Muscle of leg (tissue), 16 donors: ENCODE measurements around the gene KCTD20. TPM values are rescaled to one million over a fixed set of nuclear protein-coding genes. Genes with fewer than 3 reads are reported as not detected.
"Not testable (repeated sequence)": the region's sequence is repeated elsewhere in the genome, so short reads cannot be mapped to it uniquely, and the experiment has no call there.

Experiments used
- DNase-seq: peaks from one replicate; pipeline ENCODE4 v3.0.0; 2013
- H3K27ac ChIP-seq: one replicate; pipeline ENCODE4 v1.5.1; 2013; ENCODE audit warnings: mild to moderate bottlenecking, low read length, control low read depth
- H3K27me3 ChIP-seq: one replicate; pipeline ENCODE4 v1.6.1; 2013; ENCODE audit warnings: low read length; ENCODE audit not compliant: control insufficient read depth, insufficient read depth
- H3K36me3 ChIP-seq: one replicate; pipeline ENCODE4 v1.6.1; 2013; ENCODE audit warnings: low read length; ENCODE audit not compliant: control insufficient read depth, insufficient read depth
- H3K4me1 ChIP-seq: one replicate; pipeline ENCODE4 v1.6.1; 2013; ENCODE audit warnings: low read length; ENCODE audit not compliant: control insufficient read depth, insufficient read depth
- H3K4me3 ChIP-seq: one replicate; pipeline ENCODE4 v1.5.1; 2013; ENCODE audit warnings: low read length, control low read depth
- H3K9me3 ChIP-seq: replicated peaks from 2 replicates; pipeline ENCODE4 v1.6.1; 2013; ENCODE audit warnings: low read depth, low read length; ENCODE audit not compliant: control insufficient read depth
- WGBS: methylation state at CpG from one replicate; pipeline ENCODE4 v1.1.5; 2013; ENCODE audit warnings: missing lambda C conversion rate; ENCODE audit not compliant: insufficient coverage; 5-methylcytosine and 5-hydroxymethylcytosine counted together
- long read RNA-seq, 11 donors: transcript quantifications; one replicate each; lab custom pipeline, GENCODE V29; 2026
- polyA plus RNA-seq, 8 donors: library from polyadenylated mRNA; unstranded; fragments of 120-200 nt; gene quantifications; one replicate each; pipeline versions ENCODE4 v1.2.1 to v1.2.3, GENCODE V29; 2013; ENCODE audit warnings: inconsistent platforms in 1 of 8, low replicate concordance in 1 of 8; ENCODE audit not compliant: insufficient read length in 8 of 8, insufficient read depth in 1 of 8
- total RNA-seq: library from RNA; stranded (reverse); fragments of 120-200 nt; gene quantifications from one replicate; pipeline ENCODE4 v1.2.4, GENCODE V29; 2013

KCTD20 gene
- total RNA-seq (59.2 TPM), polyA plus RNA-seq (10 to 100 TPM; 37.4 to 63.7 (median 46.4) TPM)
- long read RNA-seq, donor 1, full-length matches to known transcripts, result 5 of 5 reads
- long read RNA-seq, donor 1, partial matches to known transcripts, result 0 of 5 reads
- long read RNA-seq, donor 1, other reads (novel, unspliced or antisense), result 0 of 5 reads
- long read RNA-seq, donor 2, full-length matches to known transcripts, result 1 of 1 reads
- long read RNA-seq, donor 2, partial matches to known transcripts, result 0 of 1 reads
- long read RNA-seq, donor 2, other reads (novel, unspliced or antisense), result 0 of 1 reads
- long read RNA-seq, donor 3, full-length matches to known transcripts, result 9 of 14 reads
- long read RNA-seq, donor 3, partial matches to known transcripts, result 0 of 14 reads
- long read RNA-seq, donor 3, other reads (novel, unspliced or antisense), result 5 of 14 reads
- long read RNA-seq, donor 4, full-length matches to known transcripts, result 7 of 7 reads
- long read RNA-seq, donor 4, partial matches to known transcripts, result 0 of 7 reads
- long read RNA-seq, donor 4, other reads (novel, unspliced or antisense), result 0 of 7 reads
- long read RNA-seq, donor 5, full-length matches to known transcripts, result 31 of 50 reads
- long read RNA-seq, donor 5, partial matches to known transcripts, result 19 of 50 reads
- long read RNA-seq, donor 5, other reads (novel, unspliced or antisense), result 0 of 50 reads
- long read RNA-seq, donor 6, full-length matches to known transcripts, result 14 of 14 reads
- long read RNA-seq, donor 6, partial matches to known transcripts, result 0 of 14 reads
- long read RNA-seq, donor 6, other reads (novel, unspliced or antisense), result 0 of 14 reads
- long read RNA-seq, donor 7, full-length matches to known transcripts, result 16 of 21 reads
- long read RNA-seq, donor 7, partial matches to known transcripts, result 5 of 21 reads
- long read RNA-seq, donor 7, other reads (novel, unspliced or antisense), result 0 of 21 reads
- long read RNA-seq, donor 8, full-length matches to known transcripts, result 7 of 7 reads
- long read RNA-seq, donor 8, partial matches to known transcripts, result 0 of 7 reads
- long read RNA-seq, donor 8, other reads (novel, unspliced or antisense), result 0 of 7 reads
- long read RNA-seq, donor 9, full-length matches to known transcripts, result 11 of 11 reads
- long read RNA-seq, donor 9, partial matches to known transcripts, result 0 of 11 reads
- long read RNA-seq, donor 9, other reads (novel, unspliced or antisense), result 0 of 11 reads
- long read RNA-seq, donor 10, full-length matches to known transcripts, result 13 of 13 reads
- long read RNA-seq, donor 10, partial matches to known transcripts, result 0 of 13 reads
- long read RNA-seq, donor 10, other reads (novel, unspliced or antisense), result 0 of 13 reads
- long read RNA-seq, donor 11, full-length matches to known transcripts, result 8 of 8 reads
- long read RNA-seq, donor 11, partial matches to known transcripts, result 0 of 8 reads
- long read RNA-seq, donor 11, other reads (novel, unspliced or antisense), result 0 of 8 reads

DNA sequence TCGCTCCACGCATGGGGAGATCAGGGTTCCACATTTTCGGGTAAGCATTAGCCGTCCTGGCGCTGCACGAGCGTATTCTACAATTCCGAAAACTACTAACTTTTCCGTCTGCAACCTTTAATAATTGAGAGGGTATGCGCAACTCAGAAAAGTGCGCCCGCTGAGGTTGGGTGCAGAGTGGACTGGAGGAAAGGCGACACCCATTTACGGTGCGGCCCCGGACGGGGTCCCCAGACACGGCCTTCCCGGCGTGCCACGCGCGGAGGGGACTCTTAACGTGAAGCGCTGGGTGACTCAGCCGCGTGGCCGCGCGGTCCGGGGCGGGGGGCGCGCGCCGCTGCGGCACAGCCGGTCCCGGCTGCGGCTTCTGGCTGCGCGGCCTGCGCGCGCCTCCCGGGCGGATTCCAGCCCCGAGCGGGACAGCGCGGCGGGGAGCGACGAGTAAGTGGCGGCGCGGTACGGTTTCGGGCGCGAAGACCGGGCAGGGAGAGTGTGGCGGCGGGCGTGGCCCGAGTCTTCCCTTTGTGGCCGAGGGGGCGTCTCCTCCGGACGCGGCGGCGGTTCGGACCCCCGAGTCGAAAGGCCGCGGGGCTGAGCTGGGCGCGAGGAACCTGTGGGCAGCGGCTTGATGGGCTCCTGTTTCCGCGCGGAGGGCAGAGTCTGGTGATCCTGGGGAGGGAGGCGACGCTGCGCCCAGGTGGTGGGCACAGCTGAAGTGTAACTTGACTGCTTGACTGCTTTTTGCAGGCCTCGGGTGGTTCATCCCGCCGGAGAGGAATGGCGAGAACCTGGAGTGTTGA lies at the start of gene KCTD20, which contains the start of gene PXT1:
Gene KCTD20 (plus strand): TSS at position 330 of the 800 bp plus-strand sequence. CDS start 27,098 bp downstream, outside the sequence.
Gene PXT1 (minus strand): TSS at position 184 of the 800 bp plus-strand sequence. CDS start 16,772 bp downstream, outside the sequence.
- WGBS, result under 1% methylated on average over 83 of the region's 91 CpGs
- Histone ChIP-seq H3K4me1 (peaks cover 17% of the 10 kb centered on the region), H3K27me3 (no peaks in the 10 kb centered on the region), H3K4me3 (peak within 1 kb of the TSS; percentile 87), H3K9me3 (no peaks in the 10 kb centered on the region), H3K27ac (peak within 1 kb of the TSS; percentile 95), H3K36me3 (no peaks in the 10 kb centered on the region)
- peak; percentile 96 for DNase-seq

- no peaks in the 10 kb centered on the region for H3K4me1 ChIP-seq
- peaks cover 6% of the 10 kb centered on the region for H3K27me3 ChIP-seq
- DNase-seq, result no peak
- no CpG with 5 or more reads among the region's 1 CpG for WGBS
- H3K27ac ChIP-seq, result no peak overlapping the region
- no peak overlapping the region for H3K4me3 ChIP-seq
- H3K9me3 ChIP-seq, result no peaks in the 10 kb centered on the region
- no peaks in the 10 kb centered on the region for H3K36me3 ChIP-seq
These were observed 42.8 kb upstream of the KCTD20 start for GRCh38 chr6:36399970-36400369.

GRCh38 chr6:36402481-36402880 lies 40.3 kb upstream of the KCTD20 start:
- no peak for DNase-seq
- no peak overlapping the region for H3K4me3 ChIP-seq
- H3K4me1 ChIP-seq, result no peaks in the 10 kb centered on the region
- no peaks in the 10 kb centered on the region for H3K36me3 ChIP-seq
- WGBS, result 42% methylated on average over 2 of the region's 3 CpGs
- peaks cover 4% of the 10 kb centered on the region for H3K27me3 ChIP-seq
- no peak overlapping the region for H3K27ac ChIP-seq
- no peaks in the 10 kb centered on the region for H3K9me3 ChIP-seq

- no peak for DNase-seq
- Histone ChIP-seq H3K36me3 (no peaks in the 10 kb centered on the region), H3K4me1 (no peaks in the 10 kb centered on the region), H3K4me3 (no peak overlapping the region), H3K27me3 (peaks cover 4% of the 10 kb centered on the region), H3K27ac (no peak overlapping the region), H3K9me3 (no peaks in the 10 kb centered on the region)
- WGBS, result no CpG with 5 or more reads among the region's 4 CpGs
These were observed 38.6 kb upstream of the KCTD20 start for GRCh38 chr6:36404164-36404563.

GRCh38 chr6:36409718-36410117 lies 33.1 kb upstream of the KCTD20 start:
- not testable (repeated sequence) for H3K4me1 ChIP-seq, H3K27ac ChIP-seq, H3K27me3 ChIP-seq, DNase-seq, H3K4me3 ChIP-seq, H3K36me3 ChIP-seq, H3K9me3 ChIP-seq
- WGBS, result 69% methylated on average over 4 of the region's 5 CpGs

GRCh38 chr6:36413489-36414480 lies 29.0 kb upstream of the KCTD20 start:
- no peak for DNase-seq
- Histone ChIP-seq H3K9me3 (no peaks in the 10 kb centered on the region), H3K4me1 (no peaks in the 10 kb centered on the region), H3K27ac (no peak overlapping the region), H3K4me3 (no peak overlapping the region), H3K27me3 (no peaks in the 10 kb centered on the region), H3K36me3 (no peaks in the 10 kb centered on the region)
- 100% methylated on average over 1 of the region's 4 CpGs for WGBS

DNA sequence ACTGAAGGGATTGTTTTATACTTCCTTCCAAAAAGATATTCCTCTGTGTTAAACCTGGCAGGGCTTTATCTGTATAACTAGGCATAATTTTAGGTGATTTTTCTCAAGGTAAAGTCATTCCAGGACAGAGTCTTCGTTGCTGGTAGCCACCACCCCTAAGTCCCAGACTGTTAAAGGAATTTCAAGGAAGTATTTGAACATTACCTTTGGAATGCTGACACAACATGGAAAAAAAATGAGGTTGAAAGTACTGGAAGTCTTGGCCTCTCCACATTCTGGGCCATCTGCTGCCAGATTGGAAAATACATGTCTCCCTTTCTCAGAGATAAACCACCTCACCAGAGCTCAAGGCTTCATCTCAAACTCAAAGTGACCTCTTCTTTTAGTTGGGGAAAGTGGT lies 28.3 kb upstream of the KCTD20 start:
- no peaks in the 10 kb centered on the region for H3K9me3 ChIP-seq
- no peaks in the 10 kb centered on the region for H3K4me1 ChIP-seq
- H3K27me3 ChIP-seq, result no peaks in the 10 kb centered on the region
- no CpG with 5 or more reads among the region's 1 CpG for WGBS
- no peak for DNase-seq
- H3K4me3 ChIP-seq, result no peak overlapping the region
- no peak overlapping the region for H3K27ac ChIP-seq
- H3K36me3 ChIP-seq, result no peaks in the 10 kb centered on the region

DNA sequence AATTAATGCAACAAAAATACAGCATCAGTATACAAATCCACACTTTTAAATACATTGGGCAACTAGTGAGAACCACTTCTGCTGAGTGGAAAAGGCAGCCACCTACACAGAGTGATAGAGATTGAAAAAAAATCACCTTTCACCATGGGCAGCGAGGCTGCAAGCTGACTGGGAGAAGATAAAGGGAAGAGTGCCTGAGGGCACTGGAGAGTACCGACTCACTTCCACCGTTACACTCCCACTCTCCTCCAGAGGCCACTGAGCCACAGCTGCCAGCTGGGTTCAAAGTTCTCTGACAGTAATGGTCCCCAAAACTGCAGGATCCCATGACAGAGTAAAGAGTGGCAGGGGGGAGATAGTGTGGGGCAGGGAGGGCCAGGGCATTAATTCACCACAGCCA lies 24.2 kb upstream of the KCTD20 start:
- no peak overlapping the region for H3K4me3 ChIP-seq
- H3K27me3 ChIP-seq, result no peaks in the 10 kb centered on the region
- H3K27ac ChIP-seq, result no peak overlapping the region
- H3K9me3 ChIP-seq, result no peaks in the 10 kb centered on the region
- no CpG with 5 or more reads among the region's 3 CpGs for WGBS
- DNase-seq, result no peak
- peaks cover 7% of the 10 kb centered on the region for H3K4me1 ChIP-seq
- H3K36me3 ChIP-seq, result no peaks in the 10 kb centered on the region
